Adipose tissue (tissue), 3 donors: ENCODE data around the gene PRICKLE1. TPM values are rescaled to one million over a fixed set of nuclear protein-coding genes. Genes with fewer than 3 reads are reported as not detected.

Experiments used
- H3K27ac ChIP-seq: one replicate; pipeline ENCODE4 v1.5.1; 2013; ENCODE audit warnings: low read depth, low read length
- WGBS, 3 donors: extraction: QIAGEN DNeasy Blood & Tissue Kit; methylation state at CpG; one replicate each; pipeline ENCODE4 v1.1.7; 2013; 5-methylcytosine and 5-hydroxymethylcytosine counted together
- polyA plus RNA-seq, 3 donors: library from polyadenylated mRNA; stranded (reverse); fragments of 200-250 nt; gene quantifications; one replicate each; pipeline ENCODE4 v1.2.3, GENCODE V29; 2013
- donor health status: healthy with polysubstance abuse.
- donor health status: Bipolar disorder and iron deficiency.
- donor health status: healthy.

The PRICKLE1 gene
- polyA plus RNA-seq, 3 donors, result 1.1 to 8.2 (median 3.4) TPM

GRCh38 chr12:42603246-42603990, 13.9 kb upstream of the PRICKLE1 start:
- no peak overlapping the region for H3K27ac ChIP-seq
- 63 to 75% (median 70%) methylated on average over 6 of the region's 6 CpGs for WGBS, 3 donors

GRCh38 chr12:42593874-42594273, 4.3 kb upstream of the PRICKLE1 start:
- WGBS, 3 donors, result 60 to 100% (median 81%) methylated on average over 2 of the region's 2 CpGs
- H3K27ac ChIP-seq, result no peak overlapping the region

GRCh38 chr12:42590330-42590934, 886 bp upstream of the PRICKLE1 start:
- 1 to 2% (median 1%) methylated on average over 25 of the region's 25 CpGs for WGBS, 3 donors
- H3K27ac ChIP-seq, result no peak overlapping the region

GRCh38 chr12:42588524-42589464, 752 bp downstream of the PRICKLE1 start:
- no peak overlapping the region for H3K27ac ChIP-seq
- 3 to 6% (median 5%) methylated on average over 52 of the region's 52 CpGs for WGBS, 3 donors

GRCh38 chr12:42587601-42588523, 1.7 kb downstream of the PRICKLE1 start:
- no peak overlapping the region for H3K27ac ChIP-seq
- 41 to 56% (median 45%) methylated on average over 7 of the region's 7 CpGs for WGBS, 3 donors

GRCh38 chr12:42586268-42586667, 3.3 kb downstream of the PRICKLE1 start:
- no peak overlapping the region for H3K27ac ChIP-seq
- 80 to 93% (median 89%) methylated on average over 1 of the region's 1 CpG for WGBS, 3 donors

GRCh38 chr12:42585841-42586216, 3.7 kb downstream of the PRICKLE1 start:
- no peak overlapping the region for H3K27ac ChIP-seq
- WGBS, 3 donors, result 80 to 98% (median 80%) methylated on average over 5 of the region's 5 CpGs

GRCh38 chr12:42585154-42585840, 4.2 kb downstream of the PRICKLE1 start:
- 66 to 79% (median 70%) methylated on average over 4 of the region's 4 CpGs for WGBS, 3 donors
- H3K27ac ChIP-seq, result no peak overlapping the region

GRCh38 chr12:42584651-42585111, 4.9 kb downstream of the PRICKLE1 start:
- no peak overlapping the region for H3K27ac ChIP-seq
- whole genome bisulfite sequencing, 3 donors, result 31 to 39% (median 33%) methylated on average over 6 of the region's 6 CpGs

- 59 to 70% (median 60%) methylated on average over 2 of the region's 2 CpGs for WGBS, 3 donors
- no peak overlapping the region for H3K27ac ChIP-seq
Observed at GRCh38 chr12:42583016-42583415, 6.5 kb downstream of the PRICKLE1 start.

GRCh38 chr12:42582498-42582897, 7.0 kb downstream of the PRICKLE1 start:
- H3K27ac ChIP-seq, result no peak overlapping the region
- 55 to 81% (median 73%) methylated on average over 5 of the region's 5 CpGs for WGBS, 3 donors

- whole genome bisulfite sequencing, 3 donors, result 30 to 42% (median 41%) methylated on average over 1 of the region's 1 CpG
- no peak overlapping the region for H3K27ac ChIP-seq
Observed at GRCh38 chr12:42582050-42582449, 7.5 kb downstream of the PRICKLE1 start.

GRCh38 chr12:42576374-42576773, 13.2 kb downstream of the PRICKLE1 start:
- H3K27ac ChIP-seq, result no peak overlapping the region
- 66 to 82% (median 76%) methylated on average over 5 of the region's 5 CpGs for WGBS, 3 donors

- H3K27ac ChIP-seq, result no peak overlapping the region
- WGBS, 3 donors, result 50 to 84% (median 58%) methylated on average over 1 of the region's 1 CpG
Observed at GRCh38 chr12:42575717-42576116, 13.8 kb downstream of the PRICKLE1 start.

GRCh38 chr12:42574851-42575266, 14.7 kb downstream of the PRICKLE1 start:
- no peak overlapping the region for H3K27ac ChIP-seq

GRCh38 chr12:42571327-42572009, 18.1 kb downstream of the PRICKLE1 start:
- no peak overlapping the region for H3K27ac ChIP-seq
- WGBS, 3 donors, result 94 to 98% (median 94%) methylated on average over 2 of the region's 2 CpGs

GRCh38 chr12:42570076-42570475, 19.5 kb downstream of the PRICKLE1 start:
- no peak overlapping the region for H3K27ac ChIP-seq
- WGBS, 3 donors, result 22 to 94% (median 93%) methylated on average over 2 of the region's 2 CpGs
